GM19324 (cell line): ENCODE results near the gene RELT.

ENCODE experiments used
- ATAC-seq: cut with Tn5 transposase; IDR thresholded peaks from one replicate; pipeline ENCODE4 v1.9.1; 2021; ENCODE audit warnings: mild to moderate bottlenecking, moderate library complexity; ENCODE audit not compliant: unreplicated experiment, low FRiP score

Gene RELT

DNA sequence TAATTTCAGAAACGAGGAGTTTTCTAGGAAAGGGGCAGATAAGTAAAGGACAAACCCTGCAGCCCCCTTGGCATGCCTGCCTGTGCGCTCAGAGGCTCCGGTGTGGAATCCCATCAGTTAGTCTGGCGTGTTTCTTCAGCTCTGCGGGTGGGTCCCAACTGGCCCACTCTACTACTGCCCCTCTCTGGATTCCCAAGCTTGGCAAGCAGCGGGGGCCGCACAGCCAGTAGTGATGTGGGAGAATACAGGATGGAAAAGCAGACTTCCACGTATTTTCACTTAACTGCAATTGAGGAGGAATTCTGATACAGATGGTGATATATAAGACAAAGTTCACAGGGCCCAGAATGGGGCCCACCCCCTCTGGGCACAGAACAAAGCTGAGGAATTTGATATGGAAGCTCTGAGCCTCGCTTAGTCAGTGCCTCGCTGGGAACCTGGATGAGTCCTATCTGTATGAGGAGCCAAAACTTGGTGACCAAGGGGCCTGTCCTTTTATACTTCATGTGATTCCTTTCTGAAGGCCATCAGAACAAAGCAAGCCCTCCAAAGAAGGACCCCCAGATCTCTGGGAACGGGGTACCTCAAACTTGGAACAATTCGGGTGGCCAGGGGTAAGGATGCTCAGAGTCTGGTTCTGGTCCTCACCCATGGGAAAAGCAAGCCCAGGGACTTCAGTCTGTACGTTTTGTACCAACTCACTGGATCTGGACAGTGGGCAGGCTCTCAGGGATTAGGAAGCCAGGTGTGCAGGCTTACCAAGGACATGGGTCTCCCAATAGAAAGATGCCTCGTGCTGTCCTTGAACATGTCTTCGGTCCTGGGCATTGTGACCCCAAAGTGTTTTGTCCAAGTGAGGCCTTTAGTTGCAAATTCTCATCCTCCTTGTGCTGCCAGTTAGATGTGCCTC is 26.0 kb downstream of the RELT start:
- no peak for ATAC-seq

DNA sequence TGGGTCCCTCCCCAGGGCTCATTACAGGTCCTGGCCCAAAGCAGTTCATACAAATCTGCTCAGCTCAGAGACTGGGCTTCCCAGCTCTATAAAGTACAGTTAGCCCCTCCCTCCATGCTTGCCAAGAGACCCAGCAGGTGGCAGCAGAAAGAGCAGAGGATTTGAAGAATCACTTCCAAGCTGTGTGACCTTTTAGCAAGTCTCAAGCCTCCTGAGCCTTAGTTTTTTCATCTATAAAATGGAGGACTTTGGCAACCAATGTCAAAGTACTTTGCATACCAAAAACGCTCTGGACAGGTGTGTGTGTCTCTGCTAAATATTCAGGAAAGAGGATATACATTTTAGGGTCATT is 26.6 kb downstream of the RELT start:
- ATAC-seq: no peak

- ATAC-seq: no peak
Measured at GRCh38 chr11:73403541-73403940, 27.3 kb downstream of the RELT start.

DNA sequence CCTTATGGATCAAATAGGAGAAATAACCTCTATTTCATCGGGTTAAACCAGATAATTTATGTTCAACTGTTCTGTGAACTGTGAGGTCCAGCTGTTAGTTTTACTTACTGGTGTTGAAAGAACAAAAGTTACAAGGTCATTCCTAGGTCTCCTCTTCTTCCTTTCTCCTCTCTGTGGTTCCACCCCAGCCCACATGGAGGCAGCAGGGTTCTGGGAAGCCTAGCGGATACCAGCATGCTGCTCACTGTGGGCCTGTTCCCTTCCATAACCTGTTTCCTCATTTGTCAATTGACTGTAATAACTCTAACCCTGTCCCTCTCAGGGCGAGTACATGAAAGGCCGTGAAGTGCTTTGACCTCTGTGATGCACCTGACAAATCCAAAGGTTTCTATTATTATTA is 27.8 kb downstream of the RELT start:
- no peak for ATAC-seq

- ATAC-seq: no peak
Measured at GRCh38 chr11:73404506-73405145, 28.4 kb downstream of the RELT start.

DNA sequence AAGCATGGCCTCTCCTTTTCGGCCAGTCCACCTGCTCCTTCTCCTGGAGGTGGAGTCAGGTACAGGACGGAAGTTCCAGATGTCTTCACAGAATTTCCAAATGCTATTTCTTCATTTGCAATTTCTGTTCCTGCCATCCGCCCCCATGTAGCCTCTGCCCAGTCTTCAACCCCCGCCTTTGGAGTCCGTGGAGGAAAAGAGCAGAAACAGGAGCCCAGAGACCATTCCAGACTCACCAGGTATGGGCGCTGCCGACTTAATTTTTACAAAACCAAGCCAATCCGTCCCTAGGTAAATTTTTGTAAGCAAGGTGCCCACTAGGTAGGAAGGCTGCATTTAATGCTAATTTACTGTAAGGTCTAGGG is 28.9 kb downstream of the RELT start:
- ATAC-seq: no peak

GRCh38 chr11:73406131-73406530 is 29.9 kb downstream of the RELT start:
- no peak for ATAC-seq

DNA sequence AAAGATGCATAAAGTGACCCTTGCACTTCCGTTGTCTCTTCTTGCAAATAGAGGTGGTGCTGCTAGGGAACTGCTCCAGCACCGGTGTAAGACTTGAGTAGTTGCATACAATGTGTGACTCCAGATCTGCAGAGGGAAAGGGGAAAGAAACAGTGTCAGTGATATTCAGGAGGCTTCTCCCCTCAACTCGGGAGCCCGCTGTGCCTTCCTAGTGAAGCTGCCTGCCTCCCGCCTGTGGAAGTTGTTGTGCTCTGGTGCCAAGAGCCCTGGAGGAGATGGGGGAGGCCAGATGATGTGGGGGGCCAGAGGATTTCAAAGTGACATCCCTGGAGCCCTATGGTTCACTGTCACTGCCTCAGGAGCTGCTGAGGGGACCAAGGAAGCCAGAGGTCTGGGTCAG is 30.4 kb downstream of the RELT start:
- no peak for ATAC-seq

GRCh38 chr11:73409431-73409830 is 33.2 kb downstream of the RELT start:
- no peak for ATAC-seq

GRCh38 chr11:73410627-73411026 is 34.4 kb downstream of the RELT start:
- no peak for ATAC-seq

- no peak for ATAC-seq
Measured at GRCh38 chr11:73411031-73411430, 34.8 kb downstream of the RELT start.

- ATAC-seq: no peak
Measured at GRCh38 chr11:73412308-73412707, 36.1 kb downstream of the RELT start.

DNA sequence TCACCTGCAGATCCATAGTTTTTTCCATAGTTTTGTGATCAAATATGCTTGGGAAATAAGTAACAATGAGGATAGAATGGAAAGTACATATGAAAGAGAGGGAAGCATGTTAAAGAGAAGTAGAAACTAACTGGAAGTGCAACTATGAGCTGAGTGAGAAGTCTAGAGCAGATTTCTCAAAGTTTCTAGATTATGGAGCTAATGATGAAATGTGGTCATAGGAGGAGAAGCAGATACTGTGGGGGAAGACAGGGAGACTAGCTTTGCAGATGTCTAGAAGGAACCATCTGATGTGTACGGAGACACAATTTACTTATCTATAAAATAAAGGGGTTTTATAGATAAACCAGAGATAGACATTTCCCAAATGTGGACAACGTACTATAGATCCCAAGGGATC is 37.1 kb downstream of the RELT start:
- ATAC-seq: no peak

DNA sequence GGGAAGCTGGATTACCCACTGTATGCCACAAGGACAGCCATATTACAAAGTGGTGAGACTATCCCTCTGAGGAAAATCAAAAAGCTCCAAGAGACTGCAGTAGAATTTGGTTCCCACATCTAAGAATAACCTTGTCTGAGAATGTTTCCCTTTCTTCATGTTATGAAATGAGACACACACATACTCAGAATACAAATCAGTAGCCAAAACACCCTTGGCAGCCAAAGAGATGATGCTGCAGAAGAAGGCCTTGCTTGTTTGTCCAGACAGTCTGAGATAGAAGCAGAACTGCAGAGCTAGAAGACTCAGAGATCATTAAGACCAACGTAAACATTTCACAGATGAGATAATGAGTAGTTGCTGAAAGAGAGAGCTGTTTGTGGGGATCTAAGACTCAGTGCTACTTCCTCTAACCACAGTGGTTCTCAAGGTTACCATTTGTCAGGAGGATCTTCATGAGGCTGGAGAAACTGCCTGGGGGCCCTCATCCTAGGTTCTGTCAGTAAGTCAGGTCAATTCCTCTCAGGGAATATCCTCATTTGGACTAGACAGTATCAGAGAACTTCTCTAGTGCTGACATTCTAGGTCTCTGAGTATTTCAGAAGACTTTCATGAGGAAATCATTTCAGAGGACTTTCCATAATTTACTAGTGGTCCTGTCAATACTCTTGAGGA is 38.9 kb downstream of the RELT start:
- no peak for ATAC-seq

GRCh38 chr11:73415854-73416615 is 39.8 kb downstream of the RELT start:
- no peak for ATAC-seq

DNA sequence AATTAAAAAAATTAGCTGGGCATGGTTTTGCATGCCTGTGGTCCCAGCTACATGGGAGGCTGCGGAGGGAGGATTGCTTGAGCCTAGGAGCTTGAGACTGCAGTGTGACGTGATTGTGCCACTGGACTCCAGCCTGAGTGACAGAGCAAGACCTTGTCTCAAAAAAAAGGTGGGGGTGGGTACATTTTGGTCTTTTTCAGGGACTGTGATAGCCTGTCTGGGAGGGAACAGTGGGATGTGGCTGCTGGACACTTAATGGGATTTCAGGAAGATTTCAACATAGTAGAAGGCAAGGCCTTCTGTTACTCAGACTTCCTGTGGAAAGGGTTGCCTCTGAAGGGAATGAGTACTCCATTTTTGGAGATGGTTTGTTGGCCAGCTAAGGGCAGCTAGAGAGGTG is 40.6 kb downstream of the RELT start:
- ATAC-seq: no peak

GRCh38 chr11:73420136-73420535 is 43.9 kb downstream of the RELT start:
- ATAC-seq: no peak

GRCh38 chr11:73422886-73423285 is 46.7 kb downstream of the RELT start:
- ATAC-seq: no peak

- ATAC-seq: no peak
Measured at GRCh38 chr11:73423506-73423905, 47.3 kb downstream of the RELT start.

- no peak for ATAC-seq
Measured at GRCh38 chr11:73425108-73425507, 48.9 kb downstream of the RELT start.
